Karpas-422 (cell line): ENCODE results near the gene PCMT1. TPM values are rescaled to one million over a fixed set of nuclear protein-coding genes. Genes with fewer than 3 reads are reported as not detected.
A peak's percentile ranks its signal among the peaks of the same experiment; 100 is the strongest.
"Not testable (repeated sequence)": the region's sequence is repeated elsewhere in the genome, so short reads cannot be mapped to it uniquely, and the experiment has no call there.

ENCODE experiments used
- DNase-seq: peaks from one replicate; pipeline ENCODE4 v3.0.0-alpha.2; 2015
- H2AFZ ChIP-seq: fragments of 200-600 bp; sonication (generic); 2 replicates; pipeline ENCODE4 v1.6.1; 2014; ENCODE audit warnings: antibody characterized with exemption, low read length, mixed read lengths
- H3K27ac ChIP-seq: fragments of 200-600 bp; sonication (generic); 2 replicates; pipeline ENCODE4 v1.5.1; 2014; ENCODE audit warnings: mild to moderate bottlenecking, low read length, moderate library complexity
- H3K27me3 ChIP-seq: fragments of 200-600 bp; sonication (generic); 2 replicates; pipeline ENCODE4 v1.6.1; 2014; ENCODE audit warnings: low read length, mixed read lengths
- H3K36me3 ChIP-seq: fragments of 200-600 bp; sonication (generic); 2 replicates; pipeline ENCODE4 v1.6.1; 2014; ENCODE audit warnings: low read length, mixed read lengths; ENCODE audit not compliant: insufficient read depth
- H3K4me1 ChIP-seq: fragments of 200-600 bp; sonication (generic); 2 replicates; pipeline ENCODE4 v1.6.1; 2014; ENCODE audit warnings: mild to moderate bottlenecking, low read length, mixed read lengths
- H3K4me2 ChIP-seq: fragments of 200-600 bp; sonication (generic); 2 replicates; pipeline ENCODE4 v1.6.1; 2014; ENCODE audit warnings: low read length, low read depth, mild to moderate bottlenecking; ENCODE audit not compliant: poor library complexity, severe bottlenecking
- H3K4me3 ChIP-seq: fragments of 200-600 bp; sonication (generic); 2 replicates; pipeline ENCODE4 v1.5.1; 2014; ENCODE audit warnings: mild to moderate bottlenecking, antibody characterized with exemption, low read length, mixed read lengths
- H3K79me2 ChIP-seq: fragments of 200-600 bp; sonication (generic); 2 replicates; pipeline ENCODE4 v1.6.1; 2014; ENCODE audit warnings: mild to moderate bottlenecking, low read length, mixed read lengths
- H3K9ac ChIP-seq: fragments of 200-600 bp; sonication (generic); 2 replicates; pipeline ENCODE4 v1.6.0; 2014; ENCODE audit warnings: low read length
- H3K9me2 ChIP-seq: fragments of 200-600 bp; sonication (generic), shearing (Covaris generic); replicated peaks from 2 replicates; pipeline ENCODE4 v1.6.0; 2014; ENCODE audit warnings: mild to moderate bottlenecking, low read length, moderate library complexity; ENCODE audit not compliant: insufficient read depth
- H3K9me3 ChIP-seq: fragments of 300-700, 200-600 bp; sonication (generic); 2 replicates; pipeline ENCODE4 v1.6.1; 2014; ENCODE audit warnings: low read length, mixed read lengths
- H4K20me1 ChIP-seq: fragments of 200-600 bp; sonication (generic); 2 replicates; pipeline ENCODE4 v1.6.1; 2014; ENCODE audit warnings: mild to moderate bottlenecking, antibody characterized with exemption, low read length, low read depth; ENCODE audit not compliant: insufficient read depth
- total RNA-seq: library from RNA; depleted of rRNA; stranded (reverse); fragments of >200 nt; shearing (Covaris generic); gene quantifications from 2 replicates; pipeline ENCODE4 v1.2.3, GENCODE V29; 2014; ENCODE audit warnings: low replicate concordance

PCMT1 gene
- total RNA-seq, 1 experiment from 2014 or later: 79.1 TPM

DNA sequence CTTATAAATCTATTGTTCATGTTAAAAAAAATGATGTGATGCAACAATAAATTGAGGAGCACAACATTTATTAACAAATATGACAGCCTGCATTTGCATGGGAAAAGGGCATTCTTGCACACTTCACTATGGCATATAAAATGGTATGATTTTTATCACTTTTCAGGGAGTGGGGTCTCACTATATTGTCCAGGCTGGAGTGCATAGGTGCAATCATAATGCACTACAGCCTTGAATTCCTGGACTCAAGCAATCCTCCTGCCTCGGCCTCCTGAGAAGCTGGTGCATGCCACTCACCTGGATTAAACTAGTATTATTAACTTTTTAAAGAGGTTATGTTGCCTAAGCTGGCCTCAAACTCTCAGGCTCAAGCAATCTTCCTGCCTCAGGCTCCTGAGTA, 14.6 kb upstream of the PCMT1 start:
- Histone ChIP-seq H3K4me3 (no peak overlapping the region), H4K20me1 (no peaks in the 10 kb centered on the region), H3K9ac (no peak overlapping the region), H3K9me2 (no peaks in the 10 kb centered on the region), H3K4me2 (no peak overlapping the region), H3K79me2 (0 out of 2 replicates have a peak, but pooled peaks cover 3% of the 10 kb centered on the region), H3K4me1 (no peaks in the 10 kb centered on the region), H3K27me3 (no peaks in the 10 kb centered on the region), H3K9me3 (no peaks in the 10 kb centered on the region), H3K27ac (no peak overlapping the region), H3K36me3 (peaks cover 32% of the 10 kb centered on the region), H2AFZ (no peak overlapping the region)
- no peak for DNase-seq

DNA sequence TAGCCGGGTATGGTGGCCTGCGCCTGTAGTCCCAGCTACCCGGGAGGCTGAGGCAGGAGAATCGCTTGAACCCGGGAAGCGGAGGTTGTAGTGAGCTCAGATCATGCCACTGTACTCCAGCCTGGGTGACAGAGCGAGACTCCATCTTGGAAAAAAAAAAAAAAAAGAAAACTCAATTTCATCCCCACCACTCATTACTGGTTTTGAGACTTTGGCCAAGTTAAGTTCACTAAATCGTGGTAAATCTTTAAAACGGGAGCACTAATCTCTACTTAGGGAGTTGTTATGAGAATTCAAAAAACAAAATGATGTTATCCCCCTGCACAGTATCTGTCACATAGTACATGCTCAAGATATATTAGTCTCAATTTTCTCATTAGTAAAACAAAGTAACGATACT, 4.3 kb upstream of the PCMT1 start:
- not testable (repeated sequence) for H2AFZ ChIP-seq, H3K9me2 ChIP-seq, H3K27me3 ChIP-seq, DNase-seq, H4K20me1 ChIP-seq, H3K9me3 ChIP-seq, H3K27ac ChIP-seq
- peaks cover 42% of the 10 kb centered on the region for H3K79me2 ChIP-seq
- H3K36me3 ChIP-seq: peaks cover 14% of the 10 kb centered on the region; the same call in 1 of the 2 replicates
- peaks cover 18% of the 10 kb centered on the region for H3K4me1 ChIP-seq
- H3K4me3 ChIP-seq: peak overlapping the region; percentile 78
- peak overlapping the region; percentile 78 for H3K9ac ChIP-seq
- peak overlapping the region; percentile 95 for H3K4me2 ChIP-seq

DNA sequence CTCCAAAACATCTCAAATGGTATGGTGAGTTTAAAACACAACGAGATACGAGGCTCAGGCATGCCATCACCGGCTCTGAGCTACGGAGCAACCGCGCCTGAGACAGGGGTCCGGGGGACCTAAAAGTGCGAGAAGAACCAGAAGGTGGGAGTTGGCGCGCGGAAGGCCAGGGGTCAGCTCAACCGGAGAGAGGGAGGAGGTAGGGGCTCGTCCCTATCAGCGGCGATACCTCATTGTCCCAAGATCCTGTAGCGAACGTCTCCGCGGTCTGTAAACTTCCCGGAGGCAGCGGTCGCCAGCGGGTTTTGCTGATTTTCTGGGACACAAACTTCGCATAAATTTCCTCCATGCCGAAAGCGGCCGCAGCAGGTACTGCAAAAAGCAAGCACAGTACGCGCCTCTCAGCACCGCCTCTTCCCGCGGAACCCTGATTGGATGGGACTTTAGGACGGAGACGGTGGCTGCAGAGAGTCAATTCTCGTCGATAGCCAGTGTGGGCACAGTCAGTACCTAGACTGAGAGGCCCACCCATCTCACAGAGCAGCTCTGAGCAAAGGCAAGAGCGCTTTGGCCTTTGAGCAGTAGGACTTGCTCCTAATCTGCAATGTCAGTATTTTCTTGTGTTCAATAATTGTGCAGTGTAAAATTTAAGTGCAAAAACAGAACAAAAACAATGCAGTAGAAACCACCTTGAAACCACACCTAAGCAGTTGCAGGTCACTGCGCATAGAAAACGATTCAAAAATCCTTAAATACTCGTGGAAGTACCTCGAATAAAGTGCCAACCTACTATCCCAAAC, 3.2 kb upstream of the PCMT1 start, which contains the start of gene NUP43:
TSS of gene NUP43 (minus strand) at position 383 of the 800 bp plus-strand sequence. CDS start at position 349, 34 bp downstream.
- Histone ChIP-seq H3K4me3 (peak within 1 kb of the TSS; percentile 78), H3K4me2 (peak within 1 kb of the TSS; percentile 95), H3K27me3 (no peaks in the 10 kb centered on the region), H3K9me2 (no peaks in the 10 kb centered on the region), H3K9ac (peak within 1 kb of the TSS; percentile 78), H3K79me2 (peaks cover 53% of the 10 kb centered on the region), H3K27ac (peak within 1 kb of the TSS; percentile 23), H3K9me3 (no peaks in the 10 kb centered on the region), H3K4me1 (peaks cover 26% of the 10 kb centered on the region), H3K36me3 (peaks cover 14% of the 10 kb centered on the region; the same call in 1 of the 2 replicates), H2AFZ (peak within 1 kb of the TSS; percentile 55; the same call in 1 of the 2 replicates), H4K20me1 (peaks cover 4% of the 10 kb centered on the region; the same call in 1 of the 2 replicates)
- DNase-seq: peak; percentile 98

DNA sequence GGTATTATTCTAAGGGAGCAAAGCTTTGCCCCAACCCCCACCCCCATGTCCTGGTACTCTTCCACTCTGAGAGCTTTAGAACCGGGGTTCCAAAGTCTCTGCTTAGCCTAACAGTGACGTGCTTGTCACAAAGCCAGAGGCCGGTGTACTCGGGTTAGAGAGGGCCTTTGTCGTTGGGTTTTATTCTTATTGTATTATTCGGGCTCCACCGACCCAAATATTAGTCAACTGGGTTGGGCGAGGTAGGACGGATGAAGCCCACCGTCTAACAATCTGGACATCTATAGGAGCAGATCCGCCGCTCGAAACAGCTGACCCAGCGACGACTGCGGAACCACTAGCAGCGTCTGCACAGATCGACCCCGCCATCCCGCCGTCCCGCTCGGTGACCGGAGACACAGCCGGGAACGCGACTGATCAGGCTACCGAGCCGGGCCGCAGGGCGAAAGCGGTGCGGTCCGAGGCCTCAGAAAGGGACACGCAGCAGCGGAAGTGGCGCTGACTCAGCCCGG, 403 bp upstream of the PCMT1 start:
- peaks cover 67% of the 10 kb centered on the region for H3K79me2 ChIP-seq
- not testable (repeated sequence) for H2AFZ ChIP-seq, H3K27ac ChIP-seq, H3K36me3 ChIP-seq, H3K9me3 ChIP-seq, H3K9me2 ChIP-seq, H3K27me3 ChIP-seq, DNase-seq
- H4K20me1 ChIP-seq: peaks cover 15% of the 10 kb centered on the region
- H3K4me2 ChIP-seq: peak overlapping the region; percentile 78
- peak overlapping the region; percentile 98 for H3K4me3 ChIP-seq
- peaks cover 35% of the 10 kb centered on the region for H3K4me1 ChIP-seq
- H3K9ac ChIP-seq: peak overlapping the region; percentile 99

DNA sequence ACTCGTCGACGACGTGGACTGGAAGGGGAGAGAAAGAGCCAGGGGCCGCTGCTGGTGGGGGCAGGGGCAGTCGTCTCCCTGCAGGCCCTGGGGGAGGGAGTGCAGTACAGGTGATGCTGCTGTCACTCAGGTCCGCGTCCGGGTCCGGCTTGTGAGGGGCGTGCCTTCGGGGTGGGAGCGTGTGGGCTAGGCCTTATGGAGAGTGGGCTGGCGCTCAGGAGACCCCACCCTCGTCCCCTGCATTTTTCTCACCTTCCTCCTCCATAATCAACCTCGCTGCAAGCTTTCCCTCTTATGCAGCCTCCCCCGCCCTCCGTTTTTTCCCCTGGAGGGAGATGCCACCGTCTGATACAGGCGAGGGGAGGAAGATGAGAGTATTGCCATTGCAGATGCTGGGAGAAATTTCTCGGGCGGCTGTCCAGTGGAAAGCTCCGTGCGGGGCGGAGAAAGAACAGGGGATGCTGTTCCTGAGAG, 632 bp downstream of the PCMT1 start:
- H3K4me3 ChIP-seq: peak overlapping the region; percentile 98
- no peaks in the 10 kb centered on the region for H3K9me2 ChIP-seq
- H2AFZ ChIP-seq: peak overlapping the region; percentile 75
- no peaks in the 10 kb centered on the region for H3K27me3 ChIP-seq
- peak overlapping the region; percentile 76 for H3K27ac ChIP-seq
- peak overlapping the region; percentile 78 for H3K4me2 ChIP-seq
- H4K20me1 ChIP-seq: peaks cover 20% of the 10 kb centered on the region
- H3K9me3 ChIP-seq: no peaks in the 10 kb centered on the region
- peaks cover 68% of the 10 kb centered on the region for H3K79me2 ChIP-seq
- peak; percentile 91 for DNase-seq
- peak overlapping the region; percentile 99 for H3K9ac ChIP-seq
- peaks cover 9% of the 10 kb centered on the region; the same call in 1 of the 2 replicates for H3K36me3 ChIP-seq
- peaks cover 31% of the 10 kb centered on the region for H3K4me1 ChIP-seq

DNA sequence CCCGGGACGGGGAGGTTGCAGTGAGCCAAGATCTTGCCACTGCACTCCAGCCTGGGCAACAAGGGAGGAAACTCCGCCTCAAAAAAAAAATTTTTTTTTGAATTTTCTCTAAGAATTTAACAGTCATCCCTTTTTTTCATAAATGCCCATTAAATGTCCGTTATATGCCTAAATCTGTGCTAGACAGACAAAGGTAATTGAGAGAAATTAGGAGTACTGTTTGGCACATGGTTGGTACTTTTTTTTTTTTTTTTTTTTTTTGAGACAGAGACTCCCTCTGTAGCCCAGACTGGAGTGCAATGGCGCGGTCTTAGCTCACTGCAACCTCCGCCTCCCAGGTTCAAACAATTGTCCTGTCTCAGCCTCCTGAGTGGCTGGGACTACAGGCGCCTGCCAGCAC, 1.7 kb downstream of the PCMT1 start:
- peak overlapping the region; percentile 98 for H3K4me3 ChIP-seq
- peaks cover 9% of the 10 kb centered on the region; the same call in 1 of the 2 replicates for H3K36me3 ChIP-seq
- peak overlapping the region; percentile 78 for H3K4me2 ChIP-seq
- no peaks in the 10 kb centered on the region for H3K9me3 ChIP-seq
- no peak overlapping the region for H3K27ac ChIP-seq
- peak; percentile 24 for DNase-seq
- no peak overlapping the region for H3K9ac ChIP-seq
- H3K9me2 ChIP-seq: no peaks in the 10 kb centered on the region
- peaks cover 24% of the 10 kb centered on the region for H4K20me1 ChIP-seq
- no peaks in the 10 kb centered on the region for H3K27me3 ChIP-seq
- peaks cover 27% of the 10 kb centered on the region for H3K4me1 ChIP-seq
- H3K79me2 ChIP-seq: peaks cover 68% of the 10 kb centered on the region
- H2AFZ ChIP-seq: no peak overlapping the region

DNA sequence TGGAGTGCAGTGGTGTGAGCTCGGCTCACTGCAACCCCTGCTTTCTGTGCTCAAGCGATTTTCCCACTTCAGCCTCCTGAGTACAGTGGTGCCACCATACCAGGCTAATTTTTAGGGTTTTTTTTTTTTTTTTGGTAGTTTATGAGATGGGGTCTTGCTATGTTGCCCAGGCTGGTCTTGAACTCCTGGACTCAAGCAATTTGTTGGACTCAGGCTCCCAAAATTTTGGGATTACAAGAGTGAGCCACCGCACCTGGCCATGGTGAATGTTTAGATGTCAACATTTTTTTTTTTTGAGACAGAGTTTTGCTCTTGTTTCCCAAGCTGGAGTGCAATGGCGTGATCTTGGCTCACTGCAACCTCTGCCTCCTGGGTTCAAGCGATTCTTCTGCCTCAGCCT, 2.4 kb downstream of the PCMT1 start:
- H3K9me3 ChIP-seq, H3K27ac ChIP-seq, H3K36me3 ChIP-seq, H3K4me2 ChIP-seq, H3K4me3 ChIP-seq, H3K9me2 ChIP-seq, H3K9ac ChIP-seq, H3K27me3 ChIP-seq, H2AFZ ChIP-seq: not testable (repeated sequence)
- peak; percentile 34 for DNase-seq
- Histone ChIP-seq H3K79me2 (peaks cover 73% of the 10 kb centered on the region), H4K20me1 (peaks cover 24% of the 10 kb centered on the region), H3K4me1 (peaks cover 22% of the 10 kb centered on the region)
